Measurements from ENCODE around the gene UGT1A4. TPM values are rescaled to one million over a fixed set of nuclear protein-coding genes. Genes with fewer than 3 reads are reported as not detected.

The UGT1A4 gene
- total and polyA plus RNA-seq, 9 of the 15 experiments (the other 6 are each of a cell fraction or from before 2014, with no cell fraction given), result not detected

DNA sequence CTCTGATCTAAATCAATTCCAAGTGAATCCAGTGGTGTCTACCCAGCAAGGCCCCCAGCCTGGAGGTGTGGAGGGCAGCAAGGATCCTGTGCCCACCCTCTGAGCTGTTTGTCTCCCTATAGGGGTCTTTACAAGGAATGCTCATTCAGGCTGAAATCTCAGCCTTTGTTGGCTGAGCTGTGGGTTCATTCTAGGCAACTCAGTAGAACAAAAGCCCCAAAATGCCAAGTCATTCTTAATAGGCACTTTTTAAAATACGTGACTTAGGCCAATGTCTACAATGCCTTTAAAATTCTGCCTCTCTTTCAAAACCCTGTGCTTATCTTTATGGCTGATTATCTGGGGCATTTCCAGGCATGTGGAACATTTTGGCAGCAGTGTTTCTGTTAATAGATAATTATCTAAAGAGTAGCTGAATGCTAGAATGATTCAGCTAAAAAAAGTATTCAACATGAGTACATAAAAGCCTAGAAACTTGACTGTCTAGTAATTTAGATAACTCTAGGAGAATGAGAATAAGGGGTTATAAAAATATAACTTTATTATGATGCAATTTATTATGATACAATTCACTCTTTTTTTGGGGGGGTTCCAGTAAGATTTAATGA is 18.4 kb upstream of the UGT1A4 start (continued):
- TF ChIP-seq ZNF551 (CRISPR knock-in tag; IDR thresholded peaks at IDR 0.05) (no peak), KLF6 (CRISPR knock-in tag; IDR thresholded peaks at IDR 0.05; ENCODE audit: borderline replicate concordance) (no peak), ZNF24 (IDR thresholded peaks at IDR 0.05) (no peak), POLR3A (IDR thresholded peaks at IDR 0.05; ENCODE audit: borderline replicate concordance, extremely low read depth, insufficient read depth, insufficient read length) (no peak), EGR1 (conservative IDR thresholded peaks at IDR 0.05) (no peak), PPARD (CRISPR knock-in tag; IDR thresholded peaks at IDR 0.05) (no peak), KLF10 (CRISPR knock-in tag; IDR thresholded peaks at IDR 0.05) (no peak), RFX7 (CRISPR knock-in tag; IDR thresholded peaks at IDR 0.05) (no peak), MAZ (CRISPR knock-in tag; conservative IDR thresholded peaks at IDR 0.05 in 1 of 2, IDR thresholded peaks at IDR 0.05 in 1 of 2) (no peak), EZH2 (IDR thresholded peaks at IDR 0.05; ENCODE audit: borderline replicate concordance, low read depth, low read length) (no peak), MEF2A (IDR thresholded peaks at IDR 0.05; ENCODE audit: control insufficient read depth, low read depth, low read length) (no peak), LCOR (CRISPR knock-in tag; IDR thresholded peaks at IDR 0.05) (no peak), ZNF584 (CRISPR knock-in tag; IDR thresholded peaks at IDR 0.05; ENCODE audit: low read depth) (no peak), SOX6 (IDR thresholded peaks at IDR 0.05) (peak; percentile 98), CEBPZ (IDR thresholded peaks at IDR 0.05; ENCODE audit: borderline replicate concordance, low read depth, low read length) (no peak), HMGN3 (IDR thresholded peaks at IDR 0.05; ENCODE audit: borderline replicate concordance, extremely low read depth, insufficient read length, low read depth, low read length) (peak; percentile 44), HBP1 (CRISPR knock-in tag; IDR thresholded peaks at IDR 0.05) (no peak), JUND (IDR thresholded peaks at IDR 0.05; ENCODE audit: borderline replicate concordance, low read depth, low read length) (no peak; the same call in 1 of the 2 replicates), JUND (tag; IDR thresholded peaks at IDR 0.05; ENCODE audit: borderline replicate concordance, low read depth, low read length) (no peak), ZNF124 (CRISPR knock-in tag; IDR thresholded peaks at IDR 0.05) (no peak), MAFK (IDR thresholded peaks at IDR 0.05; ENCODE audit: low read length) (peak; percentile 88), DACH1 (IDR thresholded peaks at IDR 0.05; ENCODE audit: partially characterized antibody) (peak; percentile 60), ZNF436 (CRISPR knock-in tag; IDR thresholded peaks at IDR 0.05) (no peak)
- TF ChIP-seq, protein P1, sequence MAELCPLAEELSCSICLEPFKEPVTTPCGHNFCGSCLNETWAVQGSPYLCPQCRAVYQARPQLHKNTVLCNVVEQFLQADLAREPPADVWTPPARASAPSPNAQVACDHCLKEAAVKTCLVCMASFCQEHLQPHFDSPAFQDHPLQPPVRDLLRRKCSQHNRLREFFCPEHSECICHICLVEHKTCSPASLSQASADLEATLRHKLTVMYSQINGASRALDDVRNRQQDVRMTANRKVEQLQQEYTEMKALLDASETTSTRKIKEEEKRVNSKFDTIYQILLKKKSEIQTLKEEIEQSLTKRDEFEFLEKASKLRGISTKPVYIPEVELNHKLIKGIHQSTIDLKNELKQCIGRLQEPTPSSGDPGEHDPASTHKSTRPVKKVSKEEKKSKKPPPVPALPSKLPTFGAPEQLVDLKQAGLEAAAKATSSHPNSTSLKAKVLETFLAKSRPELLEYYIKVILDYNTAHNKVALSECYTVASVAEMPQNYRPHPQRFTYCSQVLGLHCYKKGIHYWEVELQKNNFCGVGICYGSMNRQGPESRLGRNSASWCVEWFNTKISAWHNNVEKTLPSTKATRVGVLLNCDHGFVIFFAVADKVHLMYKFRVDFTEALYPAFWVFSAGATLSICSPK (IDR thresholded peaks at IDR 0.05; ENCODE audit: borderline replicate concordance), result no peak

Data from K562 (cell line).